T-helper 2 cell treated with Interferon-gamma antibody and Interleukin-4, amounts not matched to agents 100 ng/mL and 5 ng/mL, for 36 hours (primary cell): ENCODE results near the gene ATP9A. TPM values are rescaled to one million over a fixed set of nuclear protein-coding genes. Genes with fewer than 3 reads are reported as not detected.
"Not testable (repeated sequence)": the region's sequence is repeated elsewhere in the genome, so short reads cannot be mapped to it uniquely, and the experiment has no call there.

Experiments used
- intact Hi-C: fragments of 100-400 bp; cut with micrococcal nuclease; formaldehyde crosslinking; loops from one replicate; pipeline ENCODE4 v1.15.1; 2023
- total RNA-seq: library from RNA; stranded (reverse); gene quantifications from 2 replicates; pipeline ENCODE4 v1.2.3, GENCODE V29; 2022

ATP9A gene
- total RNA-seq, 1 donor from 2014 or later: 1.1 TPM

DNA sequence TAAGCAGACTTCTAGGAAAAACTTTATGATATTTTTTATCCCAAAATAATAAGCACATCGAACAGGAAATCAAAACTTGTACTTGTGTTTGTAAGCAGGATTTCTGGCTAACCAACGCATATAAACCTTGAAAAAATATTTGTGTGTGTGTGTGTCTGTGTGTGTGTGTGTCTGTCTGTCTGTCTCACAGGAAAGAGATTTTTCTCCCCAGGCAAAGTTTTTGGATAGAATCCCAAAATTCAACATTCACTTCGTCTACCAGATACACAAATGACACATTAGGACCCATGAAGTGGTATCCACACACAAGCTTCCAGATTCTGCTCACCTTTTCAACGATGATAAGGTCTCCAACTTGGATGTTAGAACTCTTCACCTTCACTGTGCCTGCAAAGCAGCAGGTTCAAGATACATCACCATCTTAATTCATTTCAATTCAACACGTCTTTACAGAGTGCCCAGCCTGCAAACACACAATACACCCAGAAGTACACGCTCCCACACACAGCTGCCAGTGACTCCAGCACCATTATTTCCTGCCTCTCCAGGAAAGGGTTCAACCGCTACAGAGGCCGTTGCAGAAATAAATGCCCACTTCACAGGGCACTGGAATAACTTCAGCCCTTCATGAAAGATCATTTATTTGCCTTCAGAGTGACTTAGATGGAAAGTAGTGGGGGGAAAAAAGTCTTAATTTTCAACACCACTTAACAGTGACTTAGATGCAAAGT lies 70.9 kb downstream of the ATP9A start:
- intact Hi-C loops: loop anchor here (5.0 kb wide), 1 partner anchor 385 kb away; no protein-coding TSS in a partner anchor

DNA sequence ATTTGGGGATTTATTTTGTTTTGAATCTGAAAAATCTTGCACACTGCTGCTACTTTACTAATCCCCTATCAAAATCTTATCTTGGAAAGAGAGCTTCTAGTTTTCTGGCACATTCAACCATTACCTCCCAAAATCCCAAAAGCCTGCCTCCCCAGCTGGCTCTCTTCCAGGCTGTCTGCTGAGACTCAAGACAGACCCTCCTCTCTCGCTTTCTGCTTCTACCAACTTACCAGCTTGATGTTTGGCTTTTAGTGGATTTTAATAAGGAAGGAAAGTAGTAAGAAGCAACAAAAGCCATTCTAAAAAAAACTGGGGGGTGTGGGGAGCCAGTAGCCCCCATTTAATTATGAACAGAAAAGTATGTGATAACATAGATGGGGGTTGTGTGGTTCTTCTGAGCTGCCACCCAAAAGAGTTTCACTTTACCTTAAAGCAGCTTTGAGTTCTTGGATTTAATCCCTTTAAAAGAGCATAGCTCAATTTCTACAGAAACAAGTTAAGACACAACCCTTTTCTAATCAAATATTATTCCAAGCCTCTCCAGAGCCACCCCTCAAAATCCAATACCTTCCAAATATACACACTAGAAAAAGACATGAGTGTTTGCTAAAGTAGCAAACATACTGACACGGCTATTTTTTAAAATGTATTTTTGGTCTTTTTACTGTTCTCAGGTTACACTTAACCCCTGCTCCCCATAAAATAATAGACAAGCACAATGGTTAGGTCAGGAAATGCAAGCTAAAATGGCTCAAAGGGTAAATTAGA lies 71.7 kb downstream of the ATP9A start:
- intact Hi-C loops: loop anchor here (5.0 kb wide), 1 partner anchor 386 kb away; no protein-coding TSS in a partner anchor

DNA sequence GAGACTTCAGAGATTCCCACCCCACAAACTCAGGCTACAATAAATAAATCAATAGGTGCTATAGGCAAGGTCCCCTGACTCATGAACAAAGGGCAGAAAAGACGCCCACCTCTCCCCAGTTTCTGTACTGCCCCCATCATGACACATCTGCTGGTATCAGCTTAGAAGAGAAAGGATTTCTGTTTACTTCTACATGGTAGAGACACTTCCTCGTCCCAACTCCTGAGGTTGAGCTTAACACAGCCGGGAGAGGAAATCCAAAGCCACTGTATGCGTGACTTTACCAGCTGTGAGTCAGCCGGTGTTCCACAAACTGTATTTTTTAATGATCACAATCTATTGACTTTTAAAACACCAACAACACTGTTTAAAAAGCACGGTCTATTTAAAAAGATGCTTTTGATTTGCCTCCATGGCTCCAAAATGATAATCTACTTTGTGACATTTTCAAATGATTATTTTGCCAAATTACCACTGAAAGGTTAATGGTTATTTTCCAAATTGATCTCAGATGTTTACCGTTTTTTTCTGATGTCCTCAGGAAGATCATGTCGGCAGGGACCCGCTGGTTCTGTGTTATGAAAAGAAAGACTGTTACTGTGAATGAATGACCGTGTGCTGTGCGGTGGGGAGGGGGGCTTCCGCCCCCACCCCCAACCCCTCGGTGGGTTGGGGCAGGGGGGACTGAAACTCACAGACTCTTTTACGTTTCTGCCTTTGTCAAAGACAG lies 72.5 kb downstream of the ATP9A start:
- intact Hi-C loops: loop anchor here (5.0 kb wide), 1 partner anchor 387 kb away; no protein-coding TSS in a partner anchor

DNA sequence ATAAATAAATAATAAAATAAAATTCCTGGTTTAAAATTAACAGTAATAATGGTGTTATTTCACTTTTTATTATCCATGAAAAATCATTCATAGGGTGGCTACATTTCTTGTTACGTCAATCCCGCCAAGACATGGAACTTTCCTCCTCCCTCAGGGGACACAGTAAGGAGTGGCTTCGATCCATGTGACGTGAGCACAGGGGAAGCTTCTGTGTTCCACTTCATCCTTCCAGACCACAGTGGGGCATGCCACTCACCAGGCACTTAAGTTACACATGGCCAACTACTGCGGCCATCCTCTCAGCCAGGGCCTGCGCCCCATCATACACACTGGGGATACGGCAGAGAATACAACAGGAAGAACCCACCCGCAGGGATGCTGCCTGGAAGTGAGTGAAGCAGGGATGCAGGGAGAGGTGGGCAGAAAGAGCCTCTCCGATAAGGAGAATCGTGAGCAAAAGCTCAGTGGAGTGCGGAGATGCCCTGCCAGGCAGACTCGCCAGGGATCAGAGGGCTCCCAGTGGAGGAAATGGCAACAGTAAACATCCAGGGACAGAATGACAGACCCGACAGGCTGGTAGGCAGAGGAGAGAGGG lies 75.3 kb downstream of the ATP9A start:
- intact Hi-C loops: no loop called here

DNA sequence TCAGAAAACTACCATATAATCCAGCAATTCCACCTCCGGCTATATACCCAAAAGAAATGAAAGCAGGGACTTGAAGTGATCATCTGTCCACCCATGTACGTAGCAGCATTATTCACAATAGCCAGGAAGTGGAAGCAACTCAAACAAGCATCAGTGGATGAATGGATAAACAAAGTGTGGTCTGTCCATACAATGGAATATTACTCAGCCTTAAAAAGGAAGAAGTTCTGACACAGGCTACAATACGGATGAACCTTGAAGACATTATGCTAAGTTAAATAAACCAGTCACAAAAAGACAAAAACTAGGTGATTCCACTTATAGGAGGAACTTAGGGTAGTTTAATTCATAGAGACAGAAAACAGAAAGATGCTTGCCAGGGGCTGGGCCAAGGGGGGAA lies 76.5 kb downstream of the ATP9A start:
- intact Hi-C loops: no loop called here

- intact Hi-C loops: no loop called here
Observed at GRCh38 chr20:51688600-51689244, 79.5 kb downstream of the ATP9A start.

DNA sequence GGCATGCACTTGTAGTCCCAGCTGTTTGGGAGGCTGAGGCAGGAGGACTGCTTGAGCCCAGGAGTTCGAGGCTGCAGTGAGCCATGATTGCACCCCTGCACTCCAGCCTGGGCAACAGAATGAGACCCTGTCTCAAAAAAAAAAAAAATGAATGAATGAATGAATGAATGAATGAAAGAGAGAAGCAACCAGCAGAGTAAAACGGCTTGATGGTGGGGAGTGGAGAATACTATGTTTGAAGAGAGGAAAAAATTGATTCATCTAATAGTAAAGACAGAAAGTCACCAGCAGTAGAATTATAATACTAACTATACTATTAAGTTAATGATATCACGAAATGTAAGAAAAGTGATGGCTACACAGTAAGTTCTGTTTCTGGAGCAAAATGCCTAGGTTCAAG lies 80.6 kb downstream of the ATP9A start:
- intact Hi-C loops: no loop called here

- intact Hi-C loops: no loop called here
Observed at GRCh38 chr20:51687108-51687507, 81.1 kb downstream of the ATP9A start.

GRCh38 chr20:51685494-51685893 lies 82.7 kb downstream of the ATP9A start:
- intact Hi-C loops: not testable (repeated sequence)

DNA sequence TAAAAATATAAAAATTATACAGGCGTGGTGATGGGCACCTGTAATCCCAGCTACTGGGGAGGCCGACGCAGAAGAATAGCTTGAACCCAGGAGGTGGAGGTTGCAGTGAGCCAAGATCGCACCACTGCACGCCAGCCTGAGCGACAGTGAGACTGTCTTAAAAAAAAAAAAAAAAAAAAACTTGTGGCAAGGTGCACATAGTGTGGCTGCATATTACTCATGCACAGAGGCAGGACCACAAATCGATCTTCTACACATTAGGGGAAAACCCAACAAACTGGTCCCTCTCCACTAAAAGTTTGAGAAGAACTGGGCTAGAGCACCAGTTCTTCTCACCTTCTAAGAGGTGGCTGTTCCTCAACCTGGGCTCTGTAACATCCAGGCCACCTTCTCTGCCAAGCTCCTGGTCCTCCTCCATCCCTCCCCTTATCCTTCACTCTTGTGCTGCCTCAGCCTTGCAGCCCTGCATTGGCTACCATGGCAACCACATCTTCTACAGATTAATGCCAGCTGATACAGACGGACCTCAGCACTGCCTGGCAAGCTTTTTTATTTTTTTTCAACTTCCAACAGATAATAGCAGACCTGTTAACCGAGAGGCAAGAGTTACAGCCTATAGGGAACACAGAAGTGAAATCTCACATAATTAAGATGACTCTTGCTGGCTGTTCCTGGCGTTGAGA lies 88.0 kb downstream of the ATP9A start:
- intact Hi-C loops: no loop called here

DNA sequence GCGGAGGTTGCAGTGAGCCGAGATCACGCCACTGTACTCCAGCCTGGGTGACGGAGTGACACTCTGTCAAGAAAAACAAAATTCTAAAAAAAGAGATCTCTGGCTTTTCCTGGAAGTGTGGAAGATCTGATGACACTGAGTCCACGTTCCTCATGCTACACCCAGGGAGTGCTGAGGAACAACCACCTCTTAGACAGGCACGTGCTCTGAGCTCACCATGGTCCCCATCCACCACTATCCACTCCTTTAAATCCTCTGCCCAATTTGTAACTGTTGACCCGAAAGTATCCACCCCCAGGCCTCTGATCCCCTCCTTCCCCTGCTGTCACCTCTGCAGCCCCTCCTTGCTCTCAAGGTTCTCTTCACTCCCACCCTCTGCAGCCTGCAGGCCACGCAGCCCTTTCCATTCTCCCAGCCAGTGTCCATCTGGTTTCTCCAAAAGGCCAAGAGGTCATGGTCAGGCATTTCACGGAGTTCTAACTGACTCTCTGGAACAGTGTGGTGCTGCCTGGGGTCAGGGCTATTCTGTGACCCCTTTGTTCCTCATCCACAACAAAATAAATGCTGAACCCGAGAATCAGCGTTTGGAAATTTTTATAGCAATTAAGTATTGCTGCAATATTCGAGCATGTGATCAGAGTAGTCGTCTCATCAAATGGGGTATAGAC lies 88.8 kb downstream of the ATP9A start:
- intact Hi-C loops: no loop called here

DNA sequence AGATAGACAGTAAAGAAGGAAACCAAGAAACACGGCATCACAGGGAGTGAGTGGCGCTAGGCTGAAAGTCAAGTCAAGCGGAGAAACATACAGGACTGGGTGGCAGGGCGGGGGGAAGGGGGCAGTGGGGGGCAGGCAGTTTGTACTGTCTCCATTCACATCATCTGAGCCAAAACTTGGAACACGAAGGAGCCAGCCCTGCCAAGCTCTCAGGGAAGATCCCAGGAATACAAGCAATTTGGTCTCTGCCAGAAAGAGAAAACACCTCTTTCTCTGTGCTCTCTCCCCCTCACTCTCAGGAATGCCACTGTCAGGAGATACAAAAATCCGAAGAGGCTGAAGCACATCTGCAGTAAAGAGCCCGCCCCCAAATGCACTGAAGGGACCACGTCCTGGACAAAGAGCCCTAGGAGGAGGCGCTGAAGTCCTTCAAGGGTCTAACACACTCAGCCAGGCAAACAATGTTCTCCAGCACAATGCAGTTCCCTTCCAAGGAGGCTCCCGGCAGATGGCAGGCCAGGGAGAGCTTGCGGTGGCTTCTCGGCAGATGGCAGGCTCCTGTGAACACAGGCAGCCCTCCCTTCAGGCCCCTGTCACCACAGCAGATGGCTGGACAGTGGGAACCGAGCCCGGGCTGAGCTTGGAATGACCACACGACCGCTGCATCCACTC lies 90.0 kb downstream of the ATP9A start:
- intact Hi-C loops: no loop called here

- intact Hi-C loops: no loop called here
Observed at GRCh38 chr20:51668947-51669346, 99.2 kb downstream of the ATP9A start.

DNA sequence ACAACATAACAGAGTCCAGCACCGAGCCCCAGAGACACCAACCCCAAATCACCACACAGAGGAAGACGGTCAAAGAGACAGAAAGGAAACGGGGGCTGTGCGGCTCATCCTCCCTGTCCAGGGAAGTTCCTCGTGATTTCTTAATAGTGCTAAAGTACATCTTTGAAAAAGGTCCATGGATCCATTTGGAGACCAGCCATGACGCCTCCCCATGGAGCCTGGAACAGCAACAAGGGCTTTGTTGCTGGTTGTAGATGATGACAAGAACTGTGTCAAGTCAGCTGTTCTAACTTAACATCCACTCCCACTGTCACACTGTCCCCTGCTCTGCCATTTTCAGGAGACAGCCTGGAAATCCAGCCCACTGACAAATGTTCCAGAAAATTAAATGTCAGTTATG lies 99.7 kb downstream of the ATP9A start:
- intact Hi-C loops: no loop called here

DNA sequence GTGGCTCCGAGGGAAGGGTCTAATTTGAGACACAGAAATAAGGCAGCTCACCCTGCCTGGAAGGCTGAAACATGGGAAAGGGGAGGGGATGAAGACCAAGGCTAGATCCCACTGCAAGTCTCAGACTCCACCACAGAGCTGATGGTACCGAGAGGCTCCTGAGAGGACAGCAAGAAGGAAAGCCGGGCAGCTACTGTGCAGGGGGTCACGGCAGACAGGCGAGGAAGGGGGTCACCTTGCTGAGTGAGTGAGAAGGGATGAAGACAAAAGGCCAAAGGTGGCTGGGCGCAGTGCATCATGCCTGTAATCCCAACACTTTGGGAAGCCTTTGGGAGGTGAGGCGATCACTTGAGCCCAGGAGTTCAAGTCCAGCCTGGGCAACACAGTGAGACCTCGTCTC lies 100.7 kb downstream of the ATP9A start:
- intact Hi-C loops: no loop called here

DNA sequence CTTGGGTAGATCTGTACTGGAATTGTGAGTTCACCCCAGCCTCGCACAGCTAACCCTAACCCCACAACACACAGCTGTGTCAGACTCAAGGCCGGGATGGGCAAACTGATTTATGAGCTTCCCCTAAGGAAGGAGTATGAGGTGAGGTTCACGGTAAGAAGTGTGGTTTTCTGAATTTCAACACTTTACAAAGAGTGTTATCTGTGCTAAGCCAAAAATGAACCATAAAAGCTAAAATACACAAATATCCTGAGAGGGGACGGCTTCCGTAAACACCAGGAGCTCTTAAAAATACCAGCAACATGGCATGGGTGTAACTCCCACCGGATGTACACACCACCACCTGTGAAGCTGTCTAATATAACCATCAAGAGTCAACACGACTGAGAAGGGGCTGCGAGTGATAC lies 101.2 kb downstream of the ATP9A start:
- intact Hi-C loops: no loop called here

- intact Hi-C loops: no loop called here
Observed at GRCh38 chr20:51666126-51666525, 102.1 kb downstream of the ATP9A start.

DNA sequence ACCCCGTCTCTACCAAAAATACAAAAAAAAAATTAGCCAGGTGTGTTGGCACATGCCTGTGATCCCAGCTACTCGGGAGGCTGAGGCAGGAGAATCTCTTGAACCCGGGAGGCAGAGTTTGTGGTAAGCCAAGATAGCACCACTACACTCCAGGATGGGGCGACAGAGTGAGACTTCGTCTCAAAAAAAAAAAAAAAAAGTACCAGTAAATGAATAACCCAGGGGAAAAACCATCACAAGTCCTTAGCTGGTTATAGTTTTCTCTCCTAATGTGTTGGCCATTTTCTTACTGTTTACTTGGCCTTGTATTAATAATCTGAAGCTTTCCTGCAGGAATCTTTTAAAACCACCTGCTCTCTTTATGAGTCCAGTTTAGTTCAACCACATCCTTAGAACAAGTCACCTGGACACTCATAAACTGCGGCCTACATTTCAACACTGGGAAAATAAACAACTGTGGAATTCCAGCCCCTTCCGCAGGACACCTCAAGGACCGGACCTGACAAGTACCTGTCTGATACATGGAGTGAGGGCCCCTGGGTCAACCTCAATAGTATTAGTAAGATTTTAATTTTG lies 102.6 kb downstream of the ATP9A start:
- intact Hi-C loops: no loop called here

DNA sequence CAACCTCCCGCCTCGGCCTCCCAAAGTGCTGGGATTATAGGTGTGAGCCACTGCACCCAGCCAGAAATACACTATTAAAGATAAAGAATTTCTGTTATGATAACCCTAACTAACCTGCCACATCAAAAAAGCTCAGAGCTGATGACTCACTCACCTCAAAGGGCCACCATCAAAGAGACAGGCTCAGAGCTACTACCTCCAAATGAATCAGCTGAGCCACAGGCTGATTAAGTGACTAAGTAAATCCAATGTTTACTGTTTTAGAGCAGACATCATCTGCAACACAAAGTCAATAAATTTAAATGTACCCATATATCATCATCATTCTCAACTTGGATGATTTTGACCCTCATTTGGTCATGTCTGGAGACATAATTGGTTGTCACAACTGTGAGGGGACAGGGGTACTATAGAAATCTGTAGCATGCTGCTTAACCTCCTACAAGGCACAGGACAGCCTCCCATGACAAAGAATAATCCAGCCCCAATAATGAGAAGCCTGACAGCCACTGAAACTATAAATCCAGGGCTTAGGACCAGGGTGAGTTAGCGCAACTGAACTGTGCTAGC lies 106.5 kb downstream of the ATP9A start:
- intact Hi-C loops: loop anchor here (2.0 kb wide), 1 partner anchor 31 kb away; no protein-coding TSS in a partner anchor
